Ovary (tissue), 3 donors: ENCODE data around the gene PIP5K1B.

Experiments used
- CTCF ChIP-seq, 3 donors: fragments of 450-650 bp in 2 of 3; fragments of 200-600 bp in 1 of 3; IDR thresholded peaks; one replicate each; pipeline versions ENCODE4 v1.5.1 to v1.8.0; 2016 to 2022; ENCODE audit warnings: antibody characterized with exemption in 3 of 3, mild to moderate bottlenecking in 1 of 3
- POLR2A ChIP-seq: fragments of 450-650 bp; IDR thresholded peaks from one replicate; pipeline ENCODE4 v1.6.1; 2017; ENCODE audit warnings: antibody characterized with exemption, mild to moderate bottlenecking, moderate library complexity
- donor health status: DM: no; HTN: no; CAD: no.

- TF ChIP-seq CTCF (IDR thresholded peaks at IDR 0.05) (no peak), POLR2A (no peak)
Observed at GRCh38 chr9:68942790-68943189, 237.8 kb downstream of the PIP5K1B start.
